Measurements from ENCODE around the gene ISLR. TPM values are rescaled to one million over a fixed set of nuclear protein-coding genes. Genes with fewer than 3 reads are reported as not detected.

The ISLR gene
- total and polyA plus RNA-seq, 2 donors (not counting 1 experiment from before 2014, with no cell fraction given): 14.0 to 17.3 TPM

DNA sequence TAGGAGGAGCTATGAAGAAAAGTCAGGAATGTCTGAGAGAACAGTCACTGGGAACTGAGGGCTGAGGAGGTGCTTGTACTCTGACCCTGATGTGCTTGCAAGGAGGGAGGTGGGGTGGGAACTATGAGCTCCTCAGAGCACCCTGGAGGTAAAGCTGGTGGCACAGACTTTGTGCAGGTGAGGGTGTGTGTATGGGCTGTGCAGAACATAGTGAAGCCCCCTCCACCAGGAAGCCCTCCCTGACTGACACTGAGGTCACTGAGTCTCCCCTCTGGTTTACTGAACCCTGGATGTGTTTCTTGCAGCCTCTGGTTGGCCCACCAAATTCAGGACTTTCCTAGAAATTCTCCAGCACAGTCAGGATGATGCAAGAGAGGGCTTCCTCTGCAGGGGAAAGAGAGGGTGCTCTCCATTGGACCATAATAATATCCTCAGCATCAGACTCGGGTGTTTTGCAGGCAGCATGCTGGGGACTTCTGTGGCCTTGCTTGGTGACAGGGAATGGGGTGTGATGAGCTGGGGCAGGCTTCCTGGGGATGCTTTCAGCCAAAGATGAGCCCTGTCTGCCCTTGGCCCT, 1.5 kb upstream of the ISLR start:
- no peak for DNase-seq (ENCODE audit: low read depth in 2 of 2)
- TF ChIP-seq, protein P1, sequence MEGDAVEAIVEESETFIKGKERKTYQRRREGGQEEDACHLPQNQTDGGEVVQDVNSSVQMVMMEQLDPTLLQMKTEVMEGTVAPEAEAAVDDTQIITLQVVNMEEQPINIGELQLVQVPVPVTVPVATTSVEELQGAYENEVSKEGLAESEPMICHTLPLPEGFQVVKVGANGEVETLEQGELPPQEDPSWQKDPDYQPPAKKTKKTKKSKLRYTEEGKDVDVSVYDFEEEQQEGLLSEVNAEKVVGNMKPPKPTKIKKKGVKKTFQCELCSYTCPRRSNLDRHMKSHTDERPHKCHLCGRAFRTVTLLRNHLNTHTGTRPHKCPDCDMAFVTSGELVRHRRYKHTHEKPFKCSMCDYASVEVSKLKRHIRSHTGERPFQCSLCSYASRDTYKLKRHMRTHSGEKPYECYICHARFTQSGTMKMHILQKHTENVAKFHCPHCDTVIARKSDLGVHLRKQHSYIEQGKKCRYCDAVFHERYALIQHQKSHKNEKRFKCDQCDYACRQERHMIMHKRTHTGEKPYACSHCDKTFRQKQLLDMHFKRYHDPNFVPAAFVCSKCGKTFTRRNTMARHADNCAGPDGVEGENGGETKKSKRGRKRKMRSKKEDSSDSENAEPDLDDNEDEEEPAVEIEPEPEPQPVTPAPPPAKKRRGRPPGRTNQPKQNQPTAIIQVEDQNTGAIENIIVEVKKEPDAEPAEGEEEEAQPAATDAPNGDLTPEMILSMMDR (conservative IDR thresholded peaks at IDR 0.05 in 1 of 2, IDR thresholded peaks at IDR 0.05 in 1 of 2; ENCODE audit: low read depth in 1 of 2, low read length in 2 of 2): no peak
- no peak for TF ChIP-seq EZH2 (IDR thresholded peaks at IDR 0.05; ENCODE audit: low read length, missing control alignments)
- peaks cover 17% of the 10 kb centered on the region for H3K4me1 ChIP-seq (ENCODE audit: control insufficient read depth, extremely low read depth, insufficient read depth, low read length)
- no peaks in the 10 kb centered on the region for H3K79me2 ChIP-seq (ENCODE audit: control insufficient read depth, insufficient read depth, low read length)
- no peak overlapping the region for H2AFZ ChIP-seq (ENCODE audit: low read length)
- H3K4me3 ChIP-seq (replicated peaks in 1 of 4; ENCODE audit: control extremely low read depth in 1 of 4, insufficient read depth in 1 of 4, low read depth in 3 of 4, low read length in 4 of 4): no peak overlapping the region
- no peak overlapping the region for H3K9ac ChIP-seq (ENCODE audit: insufficient read depth, low read length)
- H3K9me3 ChIP-seq (ENCODE audit: control insufficient read depth, insufficient read depth, low read depth, low read length): no peaks in the 10 kb centered on the region
- H4K20me1 ChIP-seq (ENCODE audit: control insufficient read depth, extremely low read depth, insufficient read depth, low read length): no peaks in the 10 kb centered on the region
- no peak overlapping the region for H3K4me2 ChIP-seq (ENCODE audit: extremely low read depth, insufficient read depth, low read length)
- peaks cover 5% of the 10 kb centered on the region for H3K27me3 ChIP-seq (ENCODE audit: control insufficient read depth, insufficient read depth, low read length)
- H3K36me3 ChIP-seq (ENCODE audit: control insufficient read depth, insufficient read depth, low read length): no peaks in the 10 kb centered on the region
- no peak overlapping the region for H3K27ac ChIP-seq (ENCODE audit: insufficient read depth, low read length)

- peak overlapping the region in 1 of 4 experiments; percentile 61 for H3K4me3 ChIP-seq (replicated peaks in 1 of 4; ENCODE audit: control extremely low read depth in 1 of 4, insufficient read depth in 1 of 4, low read depth in 3 of 4, low read length in 4 of 4)
- TF ChIP-seq, protein P1 (conservative IDR thresholded peaks at IDR 0.05 in 1 of 2, IDR thresholded peaks at IDR 0.05 in 1 of 2; ENCODE audit: low read depth in 1 of 2, low read length in 2 of 2): no peak
- no peak for TF ChIP-seq EZH2 (IDR thresholded peaks at IDR 0.05; ENCODE audit: low read length, missing control alignments)
- no peaks in the 10 kb centered on the region for H3K36me3 ChIP-seq (ENCODE audit: control insufficient read depth, insufficient read depth, low read length)
- no peak overlapping the region for H3K27ac ChIP-seq (ENCODE audit: insufficient read depth, low read length)
- peaks cover 5% of the 10 kb centered on the region for H3K27me3 ChIP-seq (ENCODE audit: control insufficient read depth, insufficient read depth, low read length)
- peak overlapping the region; percentile 33 for H2AFZ ChIP-seq (ENCODE audit: low read length)
- H3K9ac ChIP-seq (ENCODE audit: insufficient read depth, low read length): no peak overlapping the region
- H3K79me2 ChIP-seq (ENCODE audit: control insufficient read depth, insufficient read depth, low read length): no peaks in the 10 kb centered on the region
- H4K20me1 ChIP-seq (ENCODE audit: control insufficient read depth, extremely low read depth, insufficient read depth, low read length): no peaks in the 10 kb centered on the region
- H3K4me1 ChIP-seq (ENCODE audit: control insufficient read depth, extremely low read depth, insufficient read depth, low read length): peaks cover 23% of the 10 kb centered on the region
- peak; percentile 35 to 59 for DNase-seq (ENCODE audit: low read depth in 2 of 2)
- peak overlapping the region; percentile 51 for H3K4me2 ChIP-seq (ENCODE audit: extremely low read depth, insufficient read depth, low read length)
- no peaks in the 10 kb centered on the region for H3K9me3 ChIP-seq (ENCODE audit: control insufficient read depth, insufficient read depth, low read depth, low read length)
Observed at GRCh38 chr15:74172701-74173379, 670 bp upstream of the ISLR start.

GRCh38 chr15:74174219-74174957, 878 bp downstream of the ISLR start:
- TF ChIP-seq, protein P1 (conservative IDR thresholded peaks at IDR 0.05 in 1 of 2, IDR thresholded peaks at IDR 0.05 in 1 of 2; ENCODE audit: low read depth in 1 of 2, low read length in 2 of 2): no peak
- TF ChIP-seq EZH2 (IDR thresholded peaks at IDR 0.05; ENCODE audit: low read length, missing control alignments): no peak
- Histone ChIP-seq H3K4me2 (ENCODE audit: extremely low read depth, insufficient read depth, low read length) (peak overlapping the region; percentile 51), H3K27me3 (ENCODE audit: control insufficient read depth, insufficient read depth, low read length) (no peaks in the 10 kb centered on the region), H4K20me1 (ENCODE audit: control insufficient read depth, extremely low read depth, insufficient read depth, low read length) (no peaks in the 10 kb centered on the region), H3K79me2 (ENCODE audit: control insufficient read depth, insufficient read depth, low read length) (no peaks in the 10 kb centered on the region), H3K9me3 (ENCODE audit: control insufficient read depth, insufficient read depth, low read depth, low read length) (no peaks in the 10 kb centered on the region), H3K27ac (ENCODE audit: insufficient read depth, low read length) (no peak overlapping the region), H3K4me1 (ENCODE audit: control insufficient read depth, extremely low read depth, insufficient read depth, low read length) (peaks cover 34% of the 10 kb centered on the region), H3K9ac (ENCODE audit: insufficient read depth, low read length) (peak overlapping the region; percentile 4), H2AFZ (ENCODE audit: low read length) (peak overlapping the region; percentile 41), H3K36me3 (ENCODE audit: control insufficient read depth, insufficient read depth, low read length) (no peaks in the 10 kb centered on the region), H3K4me3 (replicated peaks in 1 of 4; ENCODE audit: control extremely low read depth in 1 of 4, insufficient read depth in 1 of 4, low read depth in 3 of 4, low read length in 4 of 4) (peak overlapping the region in 3 of 4 experiments; percentile 14 to 61 (median 17))
- peak in 1 of 2 donors; percentile 41 for DNase-seq (ENCODE audit: low read depth in 2 of 2)

All from fibroblast of lung (primary cell).